Hepatic stellate cell (primary cell): ENCODE results near the gene ZIC4.

Experiments
- DNase-seq: peaks from one replicate; pipeline ENCODE4 v3.0.0; 2011; ENCODE audit warnings: low spot score

The ZIC4 gene

DNA sequence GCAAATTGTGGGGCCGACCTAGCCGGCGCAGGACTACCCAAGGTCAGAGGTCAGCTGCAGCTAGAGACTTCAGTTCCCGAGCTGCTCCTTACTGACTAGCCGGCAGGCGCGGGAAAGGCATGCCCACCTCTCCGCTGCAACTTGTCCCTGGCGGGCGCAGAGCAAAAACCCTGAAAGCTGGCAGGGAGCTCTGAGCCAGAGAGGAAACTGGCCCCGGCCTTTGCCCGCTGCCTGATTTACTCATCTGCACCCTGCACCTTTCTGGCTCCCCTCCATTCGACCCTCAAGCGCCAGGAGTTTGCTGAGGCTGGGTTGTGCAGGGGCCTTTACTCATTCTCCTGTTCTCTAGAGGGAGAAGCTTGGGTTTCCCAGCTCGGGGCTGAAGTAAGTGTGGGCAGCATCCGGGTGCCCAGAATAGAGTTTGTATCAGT, 1.5 kb downstream of the ZIC4 start:
- no peak for DNase-seq

DNA sequence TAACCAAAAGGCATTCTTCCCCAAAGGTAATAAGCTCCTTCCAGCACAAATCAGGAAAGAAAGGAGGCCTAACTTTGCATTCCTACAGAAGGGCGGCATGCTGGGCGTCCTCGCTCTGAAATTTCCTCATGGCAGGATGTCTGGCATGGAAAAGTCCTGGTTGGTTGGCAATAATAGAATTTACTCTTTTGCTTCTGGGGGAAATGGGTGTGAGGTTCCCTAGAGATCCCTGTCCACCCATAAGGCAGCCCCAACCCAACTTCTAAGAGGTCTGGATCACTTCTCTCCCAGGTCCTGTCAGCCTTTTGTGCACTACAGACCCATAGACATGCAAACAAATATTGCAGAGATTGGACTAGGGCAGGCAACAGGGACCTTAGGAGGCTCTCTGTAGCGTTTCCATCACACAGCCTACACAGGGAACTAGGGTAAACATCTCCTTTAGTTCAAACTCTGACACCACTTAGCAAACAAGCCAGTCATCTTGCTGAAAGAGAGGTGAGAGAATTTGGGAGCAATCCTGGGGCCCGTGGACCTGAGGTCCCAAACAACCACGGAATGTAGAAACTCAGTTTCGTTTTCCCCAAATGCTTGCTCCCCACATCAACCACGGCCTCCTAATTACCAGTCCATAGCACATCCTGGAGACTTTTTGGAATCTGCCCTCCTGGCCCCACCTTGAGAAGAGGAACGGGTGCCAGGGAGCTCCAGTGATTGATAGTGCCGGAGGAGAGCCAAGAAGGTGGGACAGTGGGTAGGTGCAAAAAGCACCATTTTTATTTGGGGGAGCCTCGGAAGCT, 2.1 kb downstream of the ZIC4 start:
- no peak for DNase-seq

- DNase-seq: no peak
Measured at GRCh38 chr3:147403511-147403910, 2.8 kb downstream of the ZIC4 start.

GRCh38 chr3:147402159-147402558, 4.2 kb downstream of the ZIC4 start:
- no peak for DNase-seq

- DNase-seq: no peak
Measured at GRCh38 chr3:147401421-147401820, 4.9 kb downstream of the ZIC4 start.

DNA sequence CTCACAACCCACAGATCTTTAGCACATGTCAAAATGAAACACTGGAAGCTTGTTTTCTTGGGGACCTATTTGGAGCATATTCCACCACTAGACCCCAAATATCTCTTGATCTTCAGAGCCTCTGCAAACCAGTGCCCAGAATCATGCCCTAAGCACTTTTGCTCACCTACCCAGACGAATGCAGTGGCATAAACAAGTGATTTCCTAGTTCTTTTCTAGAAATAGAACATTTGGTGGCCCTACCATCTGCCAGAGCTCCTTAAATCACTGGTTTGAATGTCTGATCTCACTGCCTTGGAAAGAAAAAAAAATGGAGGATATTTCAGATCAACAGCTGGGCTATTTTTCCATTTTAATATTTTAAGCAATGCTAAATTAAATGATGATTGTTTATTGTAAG, 5.3 kb downstream of the ZIC4 start:
- no peak for DNase-seq

DNA sequence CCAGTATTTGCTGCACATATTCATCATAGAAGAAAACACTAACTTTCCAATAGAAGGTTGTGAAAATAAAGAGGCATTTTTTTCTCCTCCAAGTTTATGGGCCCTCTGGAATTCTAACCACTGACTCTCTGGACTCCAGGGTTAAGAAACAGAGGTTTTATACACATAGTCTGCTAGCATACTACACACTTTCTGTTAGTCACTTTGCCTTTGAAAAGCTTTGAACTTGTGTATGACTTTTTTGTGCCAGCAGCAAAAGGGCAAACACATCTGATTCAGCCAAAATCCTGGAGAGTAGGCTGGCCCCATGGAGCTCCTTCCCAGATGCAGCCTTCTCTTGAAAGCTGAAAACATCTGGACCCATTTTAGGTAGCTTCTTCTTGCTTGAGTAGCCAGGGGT, 6.2 kb downstream of the ZIC4 start:
- DNase-seq: no peak

GRCh38 chr3:147398813-147399534, 7.4 kb downstream of the ZIC4 start:
- DNase-seq: no peak

DNA sequence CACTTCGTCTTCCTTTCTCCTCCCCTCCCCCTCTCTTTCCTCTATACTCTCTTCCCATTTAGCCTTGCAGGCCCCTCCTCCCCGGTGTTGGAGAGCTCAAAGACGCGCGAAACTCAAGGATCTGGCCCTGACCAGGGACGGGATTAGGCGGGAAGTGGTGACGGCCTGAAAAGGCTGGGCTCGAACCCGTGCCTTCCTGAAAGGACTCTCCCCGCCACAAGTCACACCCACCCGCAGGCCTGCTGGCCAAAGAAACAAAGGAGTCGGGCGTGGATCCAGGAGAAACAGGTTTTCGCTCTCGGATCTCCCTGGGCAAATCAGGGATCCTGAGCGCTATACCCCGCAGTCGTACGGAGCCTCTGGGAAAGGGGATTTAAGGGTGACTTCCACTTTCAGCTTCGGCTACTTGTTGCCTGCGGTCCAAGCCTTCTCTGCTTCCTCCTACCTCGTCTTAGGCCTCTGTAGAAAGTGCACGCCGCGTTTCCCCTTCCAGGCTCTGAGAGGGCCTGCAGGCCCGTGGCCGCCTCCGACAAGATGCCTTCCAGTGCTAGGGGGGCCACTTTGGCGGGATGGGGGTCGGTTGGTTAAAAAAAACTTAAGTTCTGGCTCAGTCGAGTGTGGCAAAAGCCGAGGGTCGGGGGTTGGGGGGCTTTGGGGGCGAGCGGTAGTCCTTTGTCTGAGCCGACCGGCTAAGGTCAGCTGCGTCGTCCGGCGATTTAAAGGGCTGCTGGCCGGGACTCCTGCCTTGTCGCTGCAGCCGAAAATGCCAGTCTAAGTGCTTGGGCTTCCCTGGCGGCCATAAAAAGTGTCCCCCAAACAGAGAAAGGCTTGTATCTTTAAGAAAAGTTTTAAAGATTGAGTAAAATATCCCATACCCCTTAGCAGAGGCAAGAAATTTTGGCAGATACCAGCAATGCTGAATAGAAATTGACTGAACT, 8.2 kb downstream of the ZIC4 start:
- no peak for DNase-seq

DNA sequence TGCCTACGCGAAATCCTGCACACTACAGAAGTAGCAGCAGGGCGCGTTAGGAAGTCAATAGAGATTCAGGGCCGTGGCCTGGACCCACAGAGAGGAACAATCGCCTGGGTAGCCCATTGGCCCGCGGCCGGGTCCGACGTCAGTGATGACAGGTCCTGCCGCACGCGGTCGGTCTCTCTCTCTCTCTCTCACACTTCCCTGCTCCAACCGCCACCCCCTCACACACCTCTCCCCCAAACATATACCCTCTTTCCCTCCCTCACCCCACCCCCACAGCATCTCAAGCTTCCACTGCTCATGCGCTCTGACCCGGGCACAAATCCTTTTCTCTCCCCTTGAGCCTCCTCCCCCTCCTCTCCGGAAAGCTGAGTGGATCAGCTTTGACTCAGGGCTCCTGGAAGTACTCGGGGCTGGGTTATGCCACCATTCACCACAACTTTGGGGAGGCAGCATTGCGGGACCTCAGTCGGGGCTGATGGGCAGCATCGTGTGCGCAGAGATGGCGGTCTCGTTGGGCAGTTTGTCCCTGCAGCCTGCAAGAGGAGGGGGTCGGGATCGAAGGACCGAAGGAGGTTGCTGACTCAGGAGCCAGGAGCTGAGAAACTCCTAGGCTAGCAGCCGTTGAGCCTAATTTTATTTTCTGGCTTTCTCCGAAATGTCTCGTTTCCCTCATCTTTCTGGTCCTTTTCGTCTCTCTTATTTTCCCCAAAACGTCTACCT, 9.0 kb downstream of the ZIC4 start:
- no peak for DNase-seq

- DNase-seq: no peak
Measured at GRCh38 chr3:147396712-147397046, 9.7 kb downstream of the ZIC4 start.

DNA sequence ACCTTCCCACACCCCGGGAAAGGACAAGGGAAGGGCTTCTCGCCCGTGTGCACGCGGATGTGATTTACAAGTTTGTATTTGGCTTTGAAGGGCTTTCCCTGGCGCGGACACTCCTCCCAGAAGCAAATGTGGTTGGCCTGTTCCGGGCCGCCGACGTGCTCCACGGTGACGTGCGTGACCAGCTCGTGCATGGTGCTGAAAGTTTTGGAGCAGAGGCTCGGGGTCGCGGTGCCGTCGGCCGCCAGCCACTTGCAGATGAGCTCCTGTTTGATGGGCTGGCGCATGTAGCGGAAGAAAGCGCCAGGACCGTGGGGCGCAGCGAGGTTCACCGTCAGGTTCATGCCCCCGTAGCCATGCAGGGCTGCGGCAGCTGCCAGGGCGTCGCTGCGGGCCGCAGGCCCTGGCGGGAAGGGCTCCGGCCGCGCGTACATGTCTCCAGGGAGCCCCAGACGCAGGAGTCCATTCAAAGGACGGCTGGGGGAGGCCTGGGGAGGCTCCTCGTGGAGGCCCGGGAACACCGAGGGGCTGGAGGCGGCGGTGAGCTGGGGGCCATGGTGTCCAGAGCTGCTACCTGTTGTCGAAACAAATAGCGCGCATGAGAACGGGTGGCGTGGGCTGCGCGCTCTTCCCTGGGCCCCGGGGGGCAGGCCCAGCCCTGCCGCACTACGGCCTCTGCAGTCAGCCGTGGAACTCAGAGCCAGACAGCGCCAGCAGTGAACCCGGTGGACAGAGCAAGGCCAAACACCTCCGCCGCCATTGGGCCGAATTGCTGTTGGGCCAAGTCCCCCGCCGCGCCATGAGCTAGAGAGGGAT, 10.2 kb downstream of the ZIC4 start:
- DNase-seq: no peak

DNA sequence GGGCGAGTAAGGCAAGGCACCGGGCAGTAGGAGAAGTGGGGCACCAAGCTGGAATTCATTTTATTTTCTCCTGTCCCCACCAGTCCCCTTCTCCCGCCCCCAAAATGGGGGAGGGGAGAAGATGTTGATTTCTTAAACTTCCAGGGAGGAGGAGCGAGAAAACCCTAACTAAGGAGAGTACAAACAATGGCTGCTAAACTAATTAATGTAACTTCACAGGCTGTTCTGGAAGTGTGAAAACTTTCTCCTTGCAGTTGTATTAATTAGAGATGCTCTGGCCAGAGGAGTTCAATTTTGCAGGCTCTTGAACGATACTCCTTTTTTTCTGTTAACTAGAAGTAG, 11.5 kb downstream of the ZIC4 start:
- no peak for DNase-seq

- DNase-seq: no peak
Measured at GRCh38 chr3:147393943-147394883, 12.1 kb downstream of the ZIC4 start.

DNA sequence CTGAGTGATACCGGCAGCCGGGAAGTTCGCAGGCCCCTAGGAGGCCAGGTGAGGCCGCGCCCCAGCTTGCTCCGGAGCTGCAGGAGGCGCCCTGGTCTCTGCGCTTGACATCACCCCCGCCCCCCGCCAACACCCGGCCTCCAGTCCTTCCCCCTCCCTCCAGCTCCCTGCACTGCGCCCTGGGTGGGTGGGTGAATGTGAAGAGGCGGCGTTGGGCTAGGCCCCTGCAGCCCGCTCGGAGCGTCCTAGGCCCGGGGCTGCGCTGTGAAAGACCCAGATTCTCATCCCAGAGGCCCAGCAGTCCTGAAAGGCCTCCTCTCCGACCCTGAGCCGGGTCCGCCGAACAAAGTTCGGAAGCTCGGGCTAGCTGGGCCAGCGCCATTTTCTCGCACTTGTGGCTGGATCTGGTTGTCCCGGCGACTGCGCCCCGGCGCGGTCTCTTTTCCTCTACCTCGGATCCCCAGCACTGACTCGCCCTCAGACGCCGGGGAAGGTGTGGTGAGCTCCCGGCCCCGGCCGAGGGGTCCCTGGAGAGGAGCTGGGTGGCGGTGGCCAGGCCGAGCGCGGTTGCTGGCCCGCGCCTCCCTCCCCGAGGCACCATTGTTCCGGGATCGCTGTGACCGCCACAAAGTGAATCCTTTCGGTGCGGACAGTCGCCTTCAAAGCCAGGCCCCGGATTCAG, 12.9 kb downstream of the ZIC4 start:
- DNase-seq: no peak

- no peak for DNase-seq
Measured at GRCh38 chr3:147392625-147392946, 13.8 kb downstream of the ZIC4 start.

DNA sequence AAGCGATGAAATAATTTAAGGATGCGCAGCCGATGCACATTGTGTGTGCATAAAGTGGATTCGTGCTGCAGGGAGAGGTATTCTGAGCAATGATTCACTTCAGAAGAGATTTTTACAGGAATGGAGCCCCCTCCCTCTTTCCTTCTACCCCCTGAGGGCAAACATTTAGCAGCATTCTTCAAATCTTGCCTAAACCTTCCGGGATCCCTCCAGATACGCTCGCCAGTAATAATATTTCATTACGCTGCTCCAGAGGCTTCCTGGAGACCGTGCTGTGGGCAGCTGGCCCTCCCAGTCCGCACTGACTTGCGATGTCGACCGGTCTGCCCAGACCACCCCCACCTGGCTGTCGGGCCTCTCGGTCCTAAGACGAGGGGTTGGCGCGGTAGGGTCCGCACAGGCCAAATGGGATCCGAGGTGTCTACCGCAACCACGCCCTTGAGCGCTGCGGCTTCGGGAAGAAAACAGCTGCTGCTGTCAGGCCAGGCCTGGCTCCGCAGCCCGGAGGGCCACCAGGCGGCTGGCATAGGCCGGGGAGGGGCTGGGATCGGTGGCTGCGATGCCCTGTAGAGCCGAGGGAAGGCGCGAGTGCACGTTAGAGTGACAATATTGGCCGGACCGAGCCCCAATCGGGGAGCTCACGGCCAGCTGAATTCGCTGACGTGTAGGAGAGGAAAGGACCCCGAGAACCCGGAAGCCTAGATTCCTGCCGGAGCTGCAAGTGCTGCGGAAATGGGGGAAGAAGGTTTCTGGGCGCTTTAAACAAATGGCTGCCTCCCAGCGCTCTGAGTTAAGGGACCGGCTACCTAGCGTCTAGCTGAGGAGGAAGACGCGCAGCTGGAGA, 14.3 kb downstream of the ZIC4 start:
- no peak for DNase-seq
